ENCODE data around the gene DMWD.

DNA sequence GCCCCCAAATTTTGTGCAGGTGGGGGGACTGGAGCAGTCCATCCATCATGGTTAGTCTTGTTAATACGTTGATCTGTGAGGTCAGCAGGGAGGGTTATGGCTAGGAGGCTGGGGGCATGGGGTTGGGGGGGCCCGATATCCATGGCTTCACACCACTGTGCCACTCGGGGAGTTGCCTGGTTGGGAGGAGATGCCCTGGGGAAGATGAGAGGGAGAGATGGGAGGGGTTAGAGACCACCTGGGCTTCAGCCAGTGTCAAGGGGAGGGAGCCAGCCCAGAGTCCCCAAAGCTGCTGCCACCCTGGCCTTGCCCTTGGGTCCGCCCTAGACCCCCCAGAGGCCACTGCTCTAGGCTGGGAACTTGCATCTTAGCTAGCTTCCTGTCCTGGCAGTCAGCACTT, 8.5 kb downstream of the DMWD start:
- TF ChIP-seq POLR2A (IDR thresholded peaks at IDR 0.05; ENCODE audit: low read depth, low read length) = no peak
- TF ChIP-seq CTCF (conservative IDR thresholded peaks at IDR 0.05; ENCODE audit: low read depth, low read length) = no peak
- TF ChIP-seq FOS (IDR thresholded peaks at IDR 0.05; ENCODE audit: low read depth, low read length) = no peak
- TF ChIP-seq BHLHE40 (IDR thresholded peaks at IDR 0.05; ENCODE audit: low read depth, low read length) = no peak
- no peak for TF ChIP-seq RCOR1 (IDR thresholded peaks at IDR 0.05; ENCODE audit: insufficient replicate concordance, low read length)
- TF ChIP-seq MAFK (IDR thresholded peaks at IDR 0.05; ENCODE audit: low read depth, low read length) = no peak
- TF ChIP-seq USF2 (IDR thresholded peaks at IDR 0.05; ENCODE audit: low read depth, low read length) = no peak
